Endothelial cell of umbilical vein (primary cell): ENCODE measurements around the gene MTCH2. TPM values are rescaled to one million over a fixed set of nuclear protein-coding genes. Genes with fewer than 3 reads are reported as not detected.

Experiments
- BruUV-seq: library from RNA; stranded (reverse); fragments of 400-500 nt; replicated peaks from 2 replicates; lab custom pipeline; 2021; lab: Mats Ljungman, UMichigan
- CTCF ChIA-PET: fragments of 300-600, 350-600 bp; sonication (Branson Sonifier 250); formaldehyde crosslinking; loops from one replicate; lab custom pipeline; 2021; ENCODE audit warnings: antibody characterized with exemption, inconsistent platforms; lab: Charles Lee
- POLR2A ChIA-PET: fragments of 300-600, 350-600 bp; sonication (Branson Sonifier 250); formaldehyde crosslinking; loops from one replicate; lab custom pipeline; 2021; ENCODE audit warnings: antibody characterized with exemption, inconsistent platforms; lab: Charles Lee
- DNase-seq: peaks from one replicate; pipeline ENCODE4 v3.0.0-alpha.2; 2011; ENCODE audit warnings: low read depth, low spot score
- FAIRE-seq: peaks from 2 replicates; lab custom pipeline; 2011; peaks lifted over from hg19 to GRCh38; lab: Jason Lieb, UNC
- H2AFZ ChIP-seq: 2 replicates; pipeline ENCODE4 v1.6.0; 2012; ENCODE audit warnings: low read depth, low read length, control low read depth, inconsistent platforms
- H3K27ac ChIP-seq: 2 replicates; pipeline ENCODE4 v1.5.1; 2011; ENCODE audit warnings: low read depth, mild to moderate bottlenecking, control low read depth, low read length, moderate library complexity; ENCODE audit not compliant: insufficient read depth
- H3K27me3 ChIP-seq, 2 experiments: 2 replicates each; pipeline versions ENCODE4 v1.6.0 to v1.6.1; 2011; ENCODE audit warnings: low read length in 2 of 2, mixed read lengths in 1 of 2; ENCODE audit not compliant: control insufficient read depth in 2 of 2, insufficient read depth in 2 of 2
- H3K36me3 ChIP-seq, 2 experiments: 2 replicates in 1 of 2; 3 replicates in 1 of 2; pipeline ENCODE4 v1.5.1; 2011; ENCODE audit warnings: low read length in 2 of 2, mild to moderate bottlenecking in 1 of 2, moderate library complexity in 1 of 2; ENCODE audit not compliant: control insufficient read depth in 2 of 2, insufficient read depth in 2 of 2; ENCODE audit errors: extremely low read depth in 1 of 2
- H3K4me1 ChIP-seq: 3 replicates; pipeline ENCODE4 v1.5.1; 2011; ENCODE audit warnings: mild to moderate bottlenecking, low read length; ENCODE audit not compliant: control insufficient read depth, insufficient read depth; ENCODE audit errors: extremely low read depth
- H3K4me2 ChIP-seq: 2 replicates; pipeline ENCODE4 v1.6.1; 2011; ENCODE audit warnings: low read length, control low read depth, mixed read lengths; ENCODE audit not compliant: insufficient read depth
- H3K4me3 ChIP-seq, 3 experiments: fragments of 200-600 bp in 1 of 3; sonication (generic), shearing (Covaris generic) in 1 of 3; replicated peaks in 1 of 3; 2 replicates each; pipeline ENCODE4 v1.5.1; 2011 to 2016; ENCODE audit warnings: control low read depth in 3 of 3, low read length in 3 of 3, mild to moderate bottlenecking in 2 of 3, inconsistent platforms in 1 of 3, low read depth in 1 of 3, moderate library complexity in 1 of 3; ENCODE audit not compliant: insufficient read depth in 1 of 3
- H3K79me2 ChIP-seq: 2 replicates; pipeline ENCODE4 v1.6.0; 2012; ENCODE audit warnings: low read length, inconsistent platforms; ENCODE audit not compliant: control insufficient read depth, insufficient read depth
- H3K9ac ChIP-seq: replicated peaks from 2 replicates; pipeline ENCODE3; 2011; ENCODE audit warnings: low read length, control low read depth; ENCODE audit not compliant: insufficient read depth; ENCODE audit errors: extremely low read depth
- H3K9me1 ChIP-seq: replicated peaks from 3 replicates; pipeline ENCODE4 v1.6.0; 2011; ENCODE audit warnings: mild to moderate bottlenecking, low read length; ENCODE audit not compliant: control insufficient read depth, insufficient read depth; ENCODE audit errors: extremely low read depth
- H3K9me3 ChIP-seq: replicated peaks from 2 replicates; pipeline ENCODE4 v1.5.1; 2012; ENCODE audit warnings: low read length, inconsistent platforms; ENCODE audit not compliant: control insufficient read depth, insufficient read depth
- H4K20me1 ChIP-seq: replicated peaks from 2 replicates; pipeline ENCODE3; 2011; ENCODE audit warnings: mild to moderate bottlenecking, low read length; ENCODE audit not compliant: control insufficient read depth, insufficient read depth; ENCODE audit errors: extremely low read depth
- EZH2 ChIP-seq: IDR thresholded peaks from 2 replicates; pipeline ENCODE4 v1.6.1; 2012; ENCODE audit warnings: borderline replicate concordance, low read depth, mild to moderate bottlenecking, moderate library complexity, low read length, inconsistent platforms; ENCODE audit not compliant: severe bottlenecking
- FOS ChIP-seq: IDR thresholded peaks from 2 replicates; pipeline ENCODE4 v1.6.1; 2011; ENCODE audit warnings: mild to moderate bottlenecking, low read length, moderate library complexity, borderline replicate concordance; ENCODE audit not compliant: insufficient read depth
- GATA2 ChIP-seq: IDR thresholded peaks from 2 replicates; pipeline ENCODE4 v1.7.0; 2011; ENCODE audit warnings: low read depth, mild to moderate bottlenecking, moderate library complexity, mixed read lengths, low read length; ENCODE audit not compliant: insufficient read length, insufficient read depth
- JUN ChIP-seq: IDR thresholded peaks from 2 replicates; pipeline ENCODE4 v1.6.1; 2011; ENCODE audit warnings: borderline replicate concordance, low read depth; ENCODE audit not compliant: insufficient read length, insufficient read depth
- MYC ChIP-seq: IDR thresholded peaks from one replicate; pipeline ENCODE4 v1.6.1; 2011; ENCODE audit warnings: mild to moderate bottlenecking, low read depth, low read length
- POLR2A ChIP-seq: IDR thresholded peaks from 2 replicates; pipeline ENCODE4 v1.6.1; 2012; ENCODE audit warnings: low read depth, mild to moderate bottlenecking, control low read depth, low read length
- POLR2AphosphoS5 ChIP-seq: IDR thresholded peaks from 2 replicates; pipeline ENCODE4 v1.6.1; 2012; ENCODE audit warnings: low read depth, mild to moderate bottlenecking, control low read depth, low read length, moderate library complexity; ENCODE audit not compliant: insufficient read depth
- dilution Hi-C: fragments of 300-500 bp; cut with MboI; formaldehyde crosslinking; loops from one replicate; pipeline ENCODE4 v1.15.0; 2019; ENCODE audit warnings: low sequenced_read_pairs; ENCODE audit not compliant: extremely low pct_ligation_motif_present
- intact Hi-C: fragments of 100-400 bp; cut with micrococcal nuclease; formaldehyde crosslinking; loops from one replicate; pipeline ENCODE4 v1.10.0; 2022
- polyA plus RNA-seq, 4 experiments: library from polyadenylated mRNA; depleted of rRNA in 3 of 4; stranded (reverse) in 3 of 4; unstranded in 1 of 4; fragments of >200 nt; gene quantifications; 2 replicates each; pipeline versions ENCODE4 v1.2.1 to v1.2.3, GENCODE V29; 2011 to 2012; ENCODE audit warnings: missing spikeins in 1 of 4
- total RNA-seq: library from RNA; stranded (reverse); gene quantifications from 2 replicates; pipeline ENCODE4 v1.2.3, GENCODE V29; 2021
- TF ChIP-seq, protein P1 (sequence below): IDR thresholded peaks from 2 replicates; pipeline ENCODE4 v1.6.1; 2011; ENCODE audit not compliant: insufficient read depth, insufficient read length
- TF ChIP-seq, protein P2 (sequence below), 2 donors: IDR thresholded peaks; 1 replicate in 1 of 2; 2 replicates in 1 of 2; pipeline ENCODE4 v1.5.1; 2011; ENCODE audit warnings: low read length in 2 of 2, mild to moderate bottlenecking in 2 of 2, moderate library complexity in 2 of 2, control low read depth in 1 of 2, inconsistent platforms in 1 of 2, low read depth in 1 of 2; ENCODE audit not compliant: insufficient read depth in 1 of 2; ENCODE audit errors: extremely low read depth in 1 of 2

Gene MTCH2
- total and polyA plus RNA-seq, 2 donors (not counting 3 experiments of a cell fraction or from before 2014, with no cell fraction given) = 138 to 144 TPM

- no peak overlapping the region for H2AFZ ChIP-seq
- no peaks in the 10 kb centered on the region for H3K9me3 ChIP-seq
- H4K20me1 ChIP-seq = peaks cover 3% of the 10 kb centered on the region
- H3K4me3 ChIP-seq = no peak overlapping the region
- peaks cover 7% of the 10 kb centered on the region for H3K4me1 ChIP-seq
- H3K9me1 ChIP-seq = no peaks in the 10 kb centered on the region
- no peak overlapping the region for H3K27ac ChIP-seq
- dilution Hi-C loops (no loop called here), intact Hi-C loops (no loop called here)
- no peak for FAIRE-seq
- DNase-seq = no peak
- peaks cover 8 to 15% of the 10 kb centered on the region in 2 experiments for H3K36me3 ChIP-seq
- CTCF ChIA-PET = interaction anchor here (1.2 kb wide), 1 partner anchor 70 kb away, joined by 3 read pairs; no protein-coding TSS in a partner anchor
- H3K79me2 ChIP-seq = peaks cover 31% of the 10 kb centered on the region
- H3K9ac ChIP-seq = no peak overlapping the region
- POLR2A ChIA-PET = no interaction called here
- H3K4me2 ChIP-seq = no peak overlapping the region
- TF ChIP-seq JUN (no peak), MYC (no peak), POLR2AphosphoS5 (no peak), EZH2 (no peak), POLR2A (no peak), FOS (no peak), GATA2 (no peak)
- TF ChIP-seq, protein P1, sequence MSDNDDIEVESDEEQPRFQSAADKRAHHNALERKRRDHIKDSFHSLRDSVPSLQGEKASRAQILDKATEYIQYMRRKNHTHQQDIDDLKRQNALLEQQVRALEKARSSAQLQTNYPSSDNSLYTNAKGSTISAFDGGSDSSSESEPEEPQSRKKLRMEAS = no peak
- TF ChIP-seq, protein P2, sequence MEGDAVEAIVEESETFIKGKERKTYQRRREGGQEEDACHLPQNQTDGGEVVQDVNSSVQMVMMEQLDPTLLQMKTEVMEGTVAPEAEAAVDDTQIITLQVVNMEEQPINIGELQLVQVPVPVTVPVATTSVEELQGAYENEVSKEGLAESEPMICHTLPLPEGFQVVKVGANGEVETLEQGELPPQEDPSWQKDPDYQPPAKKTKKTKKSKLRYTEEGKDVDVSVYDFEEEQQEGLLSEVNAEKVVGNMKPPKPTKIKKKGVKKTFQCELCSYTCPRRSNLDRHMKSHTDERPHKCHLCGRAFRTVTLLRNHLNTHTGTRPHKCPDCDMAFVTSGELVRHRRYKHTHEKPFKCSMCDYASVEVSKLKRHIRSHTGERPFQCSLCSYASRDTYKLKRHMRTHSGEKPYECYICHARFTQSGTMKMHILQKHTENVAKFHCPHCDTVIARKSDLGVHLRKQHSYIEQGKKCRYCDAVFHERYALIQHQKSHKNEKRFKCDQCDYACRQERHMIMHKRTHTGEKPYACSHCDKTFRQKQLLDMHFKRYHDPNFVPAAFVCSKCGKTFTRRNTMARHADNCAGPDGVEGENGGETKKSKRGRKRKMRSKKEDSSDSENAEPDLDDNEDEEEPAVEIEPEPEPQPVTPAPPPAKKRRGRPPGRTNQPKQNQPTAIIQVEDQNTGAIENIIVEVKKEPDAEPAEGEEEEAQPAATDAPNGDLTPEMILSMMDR (IDR thresholded peaks at IDR 0.05; ENCODE audit: extremely low read depth in 1 of 2, insufficient read depth in 1 of 2, low read depth in 1 of 2, low read length in 2 of 2) = no peak
- no peaks in the 10 kb centered on the region for H3K27me3 ChIP-seq
- no TSS peak for BruUV-seq
These were observed 71.6 kb downstream of the MTCH2 start for GRCh38 chr11:47570651-47571356.
